Lung microvascular endothelial cell (primary cell): ENCODE results near the gene GPC5. TPM values are rescaled to one million over a fixed set of nuclear protein-coding genes. Genes with fewer than 3 reads are reported as not detected.
A peak's percentile ranks its signal among the peaks of the same experiment; 100 is the strongest.

Experiments
- DNase-seq, 2 donors: peaks; one replicate each; pipeline versions ENCODE4 v3.0.0 to v3.0.0-alpha.2; 2010; ENCODE audit warnings: low read depth in 2 of 2
- total RNA-seq: library from RNA; depleted of rRNA; stranded (reverse); fragments of >200 nt; gene quantifications from 2 replicates; pipeline ENCODE4 v1.2.1, GENCODE V29; 2014

Gene GPC5
- total RNA-seq, 1 donor from 2014 or later: 0.79 TPM

GRCh38 chr13:91708558-91708957 is 310.1 kb downstream of the GPC5 start:
- DNase-seq: no peak

GRCh38 chr13:91709180-91709579 is 310.8 kb downstream of the GPC5 start:
- no peak for DNase-seq

DNA sequence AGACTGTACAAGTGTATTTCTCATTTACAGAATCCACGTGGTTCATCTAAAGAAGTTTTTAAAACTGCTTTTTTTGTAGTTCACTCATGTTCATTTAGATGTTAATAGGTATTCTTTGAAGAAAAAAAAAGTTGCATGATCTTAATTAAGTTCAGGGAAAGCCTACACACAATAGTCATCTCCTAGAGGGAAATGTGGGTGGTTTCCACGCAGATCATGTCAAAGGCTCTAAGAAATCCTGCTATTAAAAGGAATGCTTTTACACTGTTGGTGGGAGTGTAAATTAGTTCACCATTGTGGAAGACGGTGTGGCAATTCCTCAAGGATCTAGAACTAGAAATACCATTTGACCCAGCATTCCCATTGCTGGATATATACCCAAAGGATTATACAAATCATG is 312.3 kb downstream of the GPC5 start:
- no peak for DNase-seq

GRCh38 chr13:91714855-91715254 is 316.4 kb downstream of the GPC5 start:
- DNase-seq: no peak

GRCh38 chr13:91716436-91717065 is 318.1 kb downstream of the GPC5 start:
- no peak for DNase-seq

- DNase-seq: peak in 1 of 2 donors; percentile 4
Observed at GRCh38 chr13:91719033-91719432, 320.6 kb downstream of the GPC5 start.

- DNase-seq: no peak
Observed at GRCh38 chr13:91721413-91721812, 323.0 kb downstream of the GPC5 start.

GRCh38 chr13:91722267-91722884 is 324.0 kb downstream of the GPC5 start:
- peak; percentile 13 to 17 for DNase-seq

DNA sequence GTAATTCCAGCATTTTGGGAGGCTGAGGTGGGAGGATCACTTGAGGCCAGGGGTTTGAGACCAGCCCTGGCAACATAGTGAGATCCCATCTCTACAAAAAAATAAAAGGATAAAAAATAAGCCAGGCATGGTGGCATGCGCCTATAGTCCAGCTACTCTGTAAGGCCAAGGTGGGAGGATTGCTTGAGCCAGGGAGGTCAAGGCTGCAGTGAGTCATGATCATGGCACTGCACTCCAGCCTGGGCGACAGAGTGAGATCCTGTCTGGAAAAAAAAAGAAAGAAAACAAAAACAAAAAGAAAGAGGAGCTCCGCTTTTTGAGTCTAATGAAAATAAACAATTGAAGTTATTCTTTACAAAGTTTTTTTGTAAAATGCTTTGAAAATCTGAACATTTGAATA is 326.2 kb downstream of the GPC5 start:
- DNase-seq: no peak

GRCh38 chr13:91725646-91726045 is 327.2 kb downstream of the GPC5 start:
- no peak for DNase-seq

GRCh38 chr13:91726671-91727070 is 328.2 kb downstream of the GPC5 start:
- no peak for DNase-seq

DNA sequence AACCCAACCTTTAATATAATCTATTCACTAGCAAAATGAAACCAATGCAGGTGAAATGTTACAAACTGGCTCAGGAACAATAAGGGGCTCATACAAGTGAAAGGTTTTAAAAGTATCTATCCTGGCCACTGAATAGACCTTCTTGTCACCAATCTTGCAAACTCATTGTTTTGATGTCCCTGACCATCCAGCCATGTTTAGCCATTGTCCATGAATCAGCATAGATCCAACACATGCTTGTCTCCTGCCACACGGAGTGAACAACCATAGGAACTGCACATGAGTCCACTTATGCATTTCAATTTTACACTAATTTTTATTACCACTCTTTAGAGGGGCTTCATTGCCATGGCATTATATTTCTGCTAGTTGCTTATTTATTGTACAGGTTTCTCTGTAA is 331.4 kb downstream of the GPC5 start:
- DNase-seq: no peak

DNA sequence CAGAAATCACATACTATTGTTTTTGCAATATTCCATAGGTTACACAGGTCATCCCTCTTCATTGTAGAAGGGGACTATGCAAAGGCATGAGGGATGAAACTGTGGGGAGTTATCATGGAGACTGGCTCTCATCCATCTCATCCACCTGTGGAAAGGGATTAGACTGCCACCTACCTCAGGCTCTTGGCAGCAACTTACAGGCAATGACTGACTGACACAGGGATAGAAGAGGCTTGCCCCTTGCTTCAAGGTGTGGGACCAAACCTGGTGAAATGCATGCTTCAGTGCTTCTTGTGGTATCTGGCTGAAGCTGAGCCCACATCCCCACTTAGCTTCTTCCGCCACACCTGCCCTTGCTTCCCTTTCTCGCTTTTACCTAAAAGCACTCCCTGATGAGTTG is 341.3 kb downstream of the GPC5 start:
- DNase-seq: peak in 1 of 2 donors; percentile 0

- DNase-seq: no peak
Observed at GRCh38 chr13:91740756-91741155, 342.3 kb downstream of the GPC5 start.

- no peak for DNase-seq
Observed at GRCh38 chr13:91741925-91742324, 343.5 kb downstream of the GPC5 start.

DNA sequence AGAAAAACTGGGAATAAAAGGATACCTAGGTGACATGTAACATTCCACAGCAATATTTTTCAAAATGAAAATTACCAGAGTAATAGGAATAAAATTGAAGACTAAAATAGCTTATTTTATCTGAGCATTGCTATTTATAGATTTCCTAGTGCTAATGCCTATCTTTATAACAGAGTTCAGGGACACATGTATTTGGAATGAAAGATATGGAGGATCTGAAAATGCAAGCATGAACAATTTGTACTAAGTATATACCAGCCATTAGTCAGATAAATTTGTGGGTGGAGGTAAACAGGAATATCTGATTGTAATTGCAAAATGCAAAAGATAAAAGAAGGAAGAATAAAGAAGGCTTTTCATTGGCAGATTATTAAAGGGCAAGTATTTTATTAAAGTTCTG is 345.9 kb downstream of the GPC5 start:
- DNase-seq: no peak

- DNase-seq: no peak
Observed at GRCh38 chr13:91745967-91746366, 347.5 kb downstream of the GPC5 start.

- DNase-seq: no peak
Observed at GRCh38 chr13:91747186-91747585, 348.8 kb downstream of the GPC5 start.

- no peak for DNase-seq
Observed at GRCh38 chr13:91748416-91749089, 350.1 kb downstream of the GPC5 start.

- DNase-seq: no peak
Observed at GRCh38 chr13:91758724-91759123, 360.3 kb downstream of the GPC5 start.

DNA sequence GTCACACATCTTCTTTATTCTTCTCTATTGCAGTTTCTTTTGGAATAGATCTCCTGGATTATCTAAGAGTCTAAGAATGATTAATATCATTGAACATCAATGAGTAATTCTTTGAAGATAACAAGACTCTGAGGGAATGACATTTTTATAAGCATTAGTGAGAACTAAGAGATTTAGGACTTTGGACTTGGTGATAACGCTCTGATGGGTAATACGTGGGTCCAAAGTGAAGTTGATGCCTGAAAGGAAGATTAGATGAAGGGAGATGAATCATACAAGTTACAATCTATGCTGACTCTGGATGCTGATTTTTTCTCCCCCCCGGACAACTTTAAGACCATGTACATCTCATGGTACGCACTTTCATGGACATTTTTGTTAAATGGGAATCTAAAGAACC is 364.5 kb downstream of the GPC5 start:
- DNase-seq: no peak

- no peak for DNase-seq
Observed at GRCh38 chr13:91764527-91764926, 366.1 kb downstream of the GPC5 start.

DNA sequence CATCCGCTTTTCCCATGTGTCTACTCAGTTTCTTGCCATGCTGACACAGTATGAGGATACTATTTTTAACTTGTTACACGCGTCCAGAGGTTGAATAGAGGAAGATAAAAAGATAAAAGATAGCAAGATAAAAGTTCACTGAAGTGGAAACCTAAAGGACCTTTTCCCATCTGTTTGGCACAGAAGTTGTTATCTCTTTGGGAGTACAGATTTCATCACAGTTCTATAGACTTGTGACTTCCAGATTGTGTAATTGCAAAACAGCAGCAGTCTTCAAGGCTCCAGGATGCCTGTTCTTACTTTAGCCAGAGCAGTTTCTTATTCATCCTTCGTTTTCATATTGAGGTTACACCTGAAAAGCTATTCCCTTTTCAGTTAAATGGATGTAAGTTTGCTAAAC is 369.2 kb downstream of the GPC5 start:
- no peak for DNase-seq
